ENCODE data around the gene TOP2B.

Gene TOP2B

GRCh38 chr3:25604107-25604805 is 60.5 kb downstream of the TOP2B start:
- no peaks in the 10 kb centered on the region for H3K4me1 ChIP-seq (ENCODE audit: insufficient read depth, low read length, poor library complexity, severe bottlenecking)
- TF ChIP-seq EZH2phosphoT487 (IDR thresholded peaks at IDR 0.05; ENCODE audit: borderline replicate concordance) = no peak
- TF ChIP-seq, protein P1, sequence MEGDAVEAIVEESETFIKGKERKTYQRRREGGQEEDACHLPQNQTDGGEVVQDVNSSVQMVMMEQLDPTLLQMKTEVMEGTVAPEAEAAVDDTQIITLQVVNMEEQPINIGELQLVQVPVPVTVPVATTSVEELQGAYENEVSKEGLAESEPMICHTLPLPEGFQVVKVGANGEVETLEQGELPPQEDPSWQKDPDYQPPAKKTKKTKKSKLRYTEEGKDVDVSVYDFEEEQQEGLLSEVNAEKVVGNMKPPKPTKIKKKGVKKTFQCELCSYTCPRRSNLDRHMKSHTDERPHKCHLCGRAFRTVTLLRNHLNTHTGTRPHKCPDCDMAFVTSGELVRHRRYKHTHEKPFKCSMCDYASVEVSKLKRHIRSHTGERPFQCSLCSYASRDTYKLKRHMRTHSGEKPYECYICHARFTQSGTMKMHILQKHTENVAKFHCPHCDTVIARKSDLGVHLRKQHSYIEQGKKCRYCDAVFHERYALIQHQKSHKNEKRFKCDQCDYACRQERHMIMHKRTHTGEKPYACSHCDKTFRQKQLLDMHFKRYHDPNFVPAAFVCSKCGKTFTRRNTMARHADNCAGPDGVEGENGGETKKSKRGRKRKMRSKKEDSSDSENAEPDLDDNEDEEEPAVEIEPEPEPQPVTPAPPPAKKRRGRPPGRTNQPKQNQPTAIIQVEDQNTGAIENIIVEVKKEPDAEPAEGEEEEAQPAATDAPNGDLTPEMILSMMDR (conservative IDR thresholded peaks at IDR 0.05; ENCODE audit: low read length) = no peak
- H3K79me2 ChIP-seq (ENCODE audit: insufficient read depth, low read length) = no peaks in the 10 kb centered on the region
- no peak overlapping the region for H3K9ac ChIP-seq (ENCODE audit: low read depth, low read length, poor library complexity, severe bottlenecking)
- peaks cover 97% of the 10 kb centered on the region for H3K36me3 ChIP-seq (ENCODE audit: insufficient read depth, low read length)
- peaks cover 45% of the 10 kb centered on the region for H4K20me1 ChIP-seq (ENCODE audit: insufficient read depth, low read length, poor library complexity, severe bottlenecking)
- H2AFZ ChIP-seq (ENCODE audit: low read length) = no peak overlapping the region
- no peak overlapping the region for H3K4me3 ChIP-seq (ENCODE audit: low read length, poor library complexity, severe bottlenecking)
- no peak overlapping the region for H3K4me2 ChIP-seq (ENCODE audit: low read depth, low read length, poor library complexity, severe bottlenecking)
- no peaks in the 10 kb centered on the region for H3F3A ChIP-seq (ENCODE audit: low read depth)
- H3K9me2 ChIP-seq (replicated peaks; ENCODE audit: low read depth, low read length) = no peaks in the 10 kb centered on the region
- no peaks in the 10 kb centered on the region for H3K9me3 ChIP-seq (ENCODE audit: insufficient read depth, low read depth, low read length)
- H3K27me3 ChIP-seq (ENCODE audit: insufficient read depth, low read length, poor library complexity, severe bottlenecking) = no peaks in the 10 kb centered on the region

DNA sequence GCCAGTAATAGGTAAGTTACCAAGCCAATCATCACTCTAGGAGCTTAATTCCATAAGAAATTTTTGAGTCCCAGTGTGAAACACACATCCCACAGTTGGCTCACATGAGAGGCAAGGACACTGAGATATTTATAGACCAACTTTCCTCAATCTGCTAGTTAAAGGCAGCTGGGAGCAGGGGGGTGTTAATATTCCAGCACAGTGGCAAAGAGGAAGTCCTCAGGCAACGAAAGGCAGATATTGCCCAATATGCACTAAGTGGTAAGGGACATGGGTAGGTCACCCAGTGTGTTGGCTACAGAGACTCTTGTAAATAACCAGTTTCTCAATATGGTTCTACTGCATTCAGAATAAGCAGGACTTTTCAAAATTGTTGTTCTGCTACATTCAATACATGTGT is 61.0 kb downstream of the TOP2B start:
- Histone ChIP-seq H2AFZ (ENCODE audit: low read length) (no peak overlapping the region), H3K9ac (ENCODE audit: low read depth, low read length, poor library complexity, severe bottlenecking) (no peak overlapping the region), H3K36me3 (ENCODE audit: insufficient read depth, low read length) (peaks cover 97% of the 10 kb centered on the region), H4K20me1 (ENCODE audit: insufficient read depth, low read length, poor library complexity, severe bottlenecking) (peaks cover 45% of the 10 kb centered on the region), H3K27me3 (ENCODE audit: insufficient read depth, low read length, poor library complexity, severe bottlenecking) (no peaks in the 10 kb centered on the region), H3K4me1 (ENCODE audit: insufficient read depth, low read length, poor library complexity, severe bottlenecking) (no peaks in the 10 kb centered on the region), H3K9me3 (ENCODE audit: insufficient read depth, low read depth, low read length) (no peaks in the 10 kb centered on the region), H3K9me2 (replicated peaks; ENCODE audit: low read depth, low read length) (no peaks in the 10 kb centered on the region), H3K4me3 (ENCODE audit: low read length, poor library complexity, severe bottlenecking) (no peak overlapping the region), H3K79me2 (ENCODE audit: insufficient read depth, low read length) (no peaks in the 10 kb centered on the region), H3K4me2 (ENCODE audit: low read depth, low read length, poor library complexity, severe bottlenecking) (no peak overlapping the region), H3F3A (ENCODE audit: low read depth) (no peaks in the 10 kb centered on the region)
- TF ChIP-seq, protein P1 (conservative IDR thresholded peaks at IDR 0.05; ENCODE audit: low read length) = no peak

DNA sequence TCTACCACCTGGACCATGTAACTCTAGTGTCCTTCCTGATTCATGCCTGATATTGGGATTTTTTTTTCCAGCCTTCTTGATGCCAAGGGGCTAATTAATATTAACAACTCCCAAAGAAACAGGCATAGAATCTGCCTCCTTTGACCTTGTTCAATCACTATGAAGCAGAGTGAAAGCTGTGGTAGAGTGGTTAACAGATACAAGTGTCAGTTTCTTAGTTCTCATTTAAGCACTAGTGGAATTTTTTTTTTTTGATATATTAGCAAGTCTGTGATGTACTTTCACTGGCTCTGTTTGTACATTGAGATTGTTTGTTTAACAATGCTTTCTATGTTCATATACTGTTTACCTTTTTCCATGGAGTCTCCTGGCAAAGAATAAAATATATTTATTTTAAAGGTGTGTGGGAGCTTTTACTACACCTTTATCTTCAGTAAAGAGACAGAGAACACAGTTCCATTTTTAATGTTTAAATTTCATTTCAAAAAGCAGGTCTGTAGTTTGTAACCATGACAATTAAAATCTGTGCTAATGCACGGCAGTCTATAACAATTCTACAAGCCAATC is 67.1 kb downstream of the TOP2B start:
- H3K4me3 ChIP-seq (ENCODE audit: low read length, poor library complexity, severe bottlenecking) = no peak overlapping the region
- no peaks in the 10 kb centered on the region for H3K9me3 ChIP-seq (ENCODE audit: insufficient read depth, low read depth, low read length)
- no peaks in the 10 kb centered on the region for H3K79me2 ChIP-seq (ENCODE audit: insufficient read depth, low read length)
- no peak overlapping the region for H3K4me2 ChIP-seq (ENCODE audit: low read depth, low read length, poor library complexity, severe bottlenecking)
- peaks cover 9% of the 10 kb centered on the region for H4K20me1 ChIP-seq (ENCODE audit: insufficient read depth, low read length, poor library complexity, severe bottlenecking)
- no peaks in the 10 kb centered on the region for H3K27me3 ChIP-seq (ENCODE audit: insufficient read depth, low read length, poor library complexity, severe bottlenecking)
- no peaks in the 10 kb centered on the region for H3K4me1 ChIP-seq (ENCODE audit: insufficient read depth, low read length, poor library complexity, severe bottlenecking)
- no peaks in the 10 kb centered on the region; the same call in 1 of the 2 replicates for H3F3A ChIP-seq (ENCODE audit: low read depth)
- no peak overlapping the region for H2AFZ ChIP-seq (ENCODE audit: low read length)
- H3K36me3 ChIP-seq (ENCODE audit: insufficient read depth, low read length) = peaks cover 68% of the 10 kb centered on the region
- H3K9ac ChIP-seq (ENCODE audit: low read depth, low read length, poor library complexity, severe bottlenecking) = no peak overlapping the region
- TF ChIP-seq, protein P1 (conservative IDR thresholded peaks at IDR 0.05; ENCODE audit: low read length) = no peak
- TF ChIP-seq EZH2phosphoT487 (IDR thresholded peaks at IDR 0.05; ENCODE audit: borderline replicate concordance) = no peak
- no peaks in the 10 kb centered on the region for H3K9me2 ChIP-seq (replicated peaks; ENCODE audit: low read depth, low read length)
